NCI-H146 treated with DMSO at 0.1 percent for 48 hours (cell line): ENCODE results near the gene ZFAND3.

Source experiments
- DNase-seq: peaks from one replicate; lab custom pipeline; 2025; ENCODE audit not compliant: unreplicated experiment; lab: John Stamatoyannopoulos, UW

ZFAND3 gene

DNA sequence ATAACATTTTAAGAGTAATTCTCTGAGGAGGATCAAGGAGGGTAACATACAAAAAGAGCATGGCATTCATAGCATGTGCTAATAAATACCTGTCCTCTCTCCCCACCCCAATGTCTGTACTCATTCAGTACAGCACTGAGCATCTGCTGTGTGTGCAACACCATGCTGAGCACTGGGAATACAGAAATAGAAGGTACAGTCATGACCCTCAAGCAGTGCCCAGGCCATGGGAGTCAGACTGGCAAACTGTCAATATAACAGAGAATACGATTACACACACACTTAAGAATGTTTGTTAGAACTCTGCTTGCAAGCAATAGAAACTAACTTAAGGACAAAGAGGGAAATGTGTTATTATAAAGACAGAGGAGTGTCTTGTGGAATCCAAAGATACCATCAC, 24.7 kb upstream of the ZFAND3 start:
- no peak for DNase-seq

DNA sequence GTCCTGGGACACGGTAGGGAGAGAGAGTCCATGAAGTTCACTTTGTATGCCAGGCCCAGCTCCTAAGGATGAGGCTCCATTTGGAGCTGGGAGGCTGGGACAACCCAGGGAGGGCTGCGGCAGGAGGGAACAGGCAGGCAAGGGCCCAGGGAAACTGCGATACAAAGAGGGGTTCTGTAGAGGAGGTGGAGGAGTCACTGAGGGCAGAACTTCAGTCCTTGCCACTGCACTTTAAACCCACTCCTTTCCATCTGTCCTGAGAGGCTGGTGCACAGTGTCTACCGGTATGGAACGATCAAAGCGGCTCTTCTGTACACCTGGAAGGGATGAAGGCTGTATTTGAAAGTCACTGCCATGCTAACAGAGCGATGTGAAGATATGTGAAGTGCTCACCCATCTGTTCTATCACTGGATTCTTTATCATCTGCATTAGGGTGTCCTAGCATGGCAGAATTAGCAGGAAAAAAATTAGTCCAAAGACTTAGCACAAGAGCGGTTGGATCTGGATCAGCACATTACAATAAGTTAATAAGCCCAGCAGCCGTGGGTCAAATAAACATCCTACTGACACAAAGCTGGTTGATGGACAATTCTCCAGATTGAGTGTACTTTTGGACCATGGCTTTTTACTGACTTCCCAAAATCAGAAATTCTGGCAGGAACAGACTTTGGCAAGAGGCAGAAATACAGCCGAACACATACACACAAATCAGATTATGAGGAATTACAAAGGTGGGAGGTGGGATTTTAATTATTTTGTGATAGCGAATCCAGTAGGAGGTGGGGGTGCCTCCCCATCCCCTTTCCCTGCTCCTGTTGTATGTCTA, 20.9 kb upstream of the ZFAND3 start:
- DNase-seq: no peak

DNA sequence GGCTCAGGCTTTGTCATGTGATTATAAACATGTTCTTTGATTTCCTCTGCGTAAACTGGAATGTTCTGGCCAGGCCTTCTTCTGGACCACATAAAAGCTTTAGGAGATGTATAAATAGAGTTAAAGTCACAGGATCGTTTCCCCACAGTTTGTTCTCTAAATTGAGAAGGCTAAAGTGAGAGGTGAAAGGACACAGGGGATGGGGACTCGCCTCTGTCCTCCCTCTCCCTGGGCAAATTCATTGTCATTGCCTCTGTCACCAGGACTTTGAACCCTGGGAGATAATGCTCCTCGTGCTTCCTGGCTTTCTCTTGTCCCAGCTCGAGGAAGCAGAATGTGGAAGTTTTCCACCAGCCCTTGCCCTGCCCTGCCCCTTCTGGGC, 20.3 kb upstream of the ZFAND3 start:
- DNase-seq: no peak

DNA sequence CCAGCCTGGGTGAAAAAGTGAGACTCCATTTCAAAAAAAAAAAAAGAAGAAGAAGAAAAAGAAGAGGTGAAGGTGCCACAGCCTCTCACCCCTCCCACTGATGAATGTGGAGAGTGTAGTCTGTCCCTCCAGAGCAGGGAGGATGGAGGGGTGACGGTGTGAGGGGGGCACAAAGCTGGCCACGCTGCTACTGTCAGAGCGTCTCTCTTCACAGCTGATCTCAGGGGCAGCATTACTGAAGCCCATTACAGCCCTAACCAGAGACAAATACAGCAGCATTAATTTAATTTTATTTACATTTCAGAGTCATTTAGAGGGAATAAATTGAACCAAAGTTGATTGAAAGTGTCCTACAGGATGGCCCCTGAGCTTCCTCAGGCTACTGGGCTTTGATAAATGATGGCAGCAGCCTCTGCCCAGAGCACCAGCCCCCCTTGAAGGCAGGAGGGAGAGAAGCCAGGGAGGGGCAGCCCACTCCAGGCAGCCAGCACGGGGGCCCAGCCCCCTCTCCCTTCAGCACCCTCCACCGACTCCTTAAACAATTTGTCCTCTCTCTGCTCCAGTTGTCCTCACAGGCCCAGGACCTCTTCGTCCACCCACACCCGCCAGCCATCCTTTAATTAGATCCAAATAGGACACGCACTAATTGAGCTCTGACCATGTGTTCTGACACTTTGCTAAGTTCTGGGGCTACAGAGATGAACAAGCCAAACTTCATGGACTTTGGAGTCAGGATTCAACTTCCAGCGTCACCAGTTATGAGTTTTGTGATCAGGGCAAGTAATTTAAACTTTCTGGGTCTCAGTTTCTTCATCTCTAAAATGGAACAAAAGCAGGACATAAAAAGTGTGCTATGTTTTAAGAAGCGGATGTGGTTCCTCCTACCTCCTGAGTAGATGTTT, 18.6 kb upstream of the ZFAND3 start:
- no peak for DNase-seq

DNA sequence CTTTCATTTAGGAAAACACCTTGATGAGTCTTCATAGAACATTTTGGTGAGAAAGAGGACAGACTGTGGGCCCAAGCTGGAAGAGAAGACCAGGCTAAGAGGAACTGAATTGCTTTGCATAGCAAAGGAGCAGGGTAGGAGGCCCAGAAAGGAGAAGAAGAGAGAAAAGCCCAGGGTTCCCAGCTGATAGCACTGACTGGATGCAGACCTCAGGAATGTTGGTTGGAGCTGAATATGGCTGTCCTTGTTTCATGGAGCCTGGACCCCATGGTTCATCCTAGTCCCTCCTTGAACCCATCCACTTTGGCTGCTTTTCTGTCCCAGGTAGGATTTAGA, 18.0 kb upstream of the ZFAND3 start:
- no peak for DNase-seq

DNA sequence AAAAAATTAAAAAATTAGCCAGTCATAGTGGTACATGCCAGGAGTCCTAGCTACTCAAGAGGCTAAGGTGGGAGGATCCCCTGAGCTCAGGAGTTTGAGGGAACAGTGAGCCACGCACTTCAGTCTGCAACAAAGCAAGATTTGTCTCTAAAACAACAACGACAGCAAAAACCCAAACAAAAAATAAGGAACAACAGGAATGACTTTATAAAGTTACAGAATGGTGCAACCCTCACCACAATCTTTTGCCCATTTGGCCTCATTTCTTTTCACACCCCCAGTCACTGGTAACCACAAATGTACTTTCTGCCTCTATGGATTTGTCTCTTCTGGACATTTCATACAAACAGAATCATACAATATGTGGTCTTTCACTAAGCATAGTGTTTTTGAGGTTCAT, 16.7 kb upstream of the ZFAND3 start:
- no peak for DNase-seq

DNA sequence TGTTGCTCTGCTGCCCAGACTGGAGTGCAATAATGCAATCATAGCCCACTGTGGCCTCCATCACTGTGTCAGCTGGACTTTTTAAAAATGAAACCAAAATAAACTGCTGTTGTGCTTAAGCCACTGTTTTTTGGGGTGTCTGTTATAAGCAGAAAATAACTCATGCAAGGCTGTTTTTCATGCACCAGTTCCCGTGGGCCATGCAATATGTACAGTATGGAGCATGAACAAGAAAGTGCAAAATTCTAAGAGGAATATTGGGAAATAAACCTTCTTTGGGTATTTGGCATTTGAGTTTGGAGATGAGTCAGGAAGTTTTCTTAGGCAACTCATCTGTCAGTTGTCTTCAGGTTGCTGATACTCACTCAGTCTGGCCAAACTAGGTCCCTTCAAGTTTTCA, 14.9 kb upstream of the ZFAND3 start:
- DNase-seq: no peak

DNA sequence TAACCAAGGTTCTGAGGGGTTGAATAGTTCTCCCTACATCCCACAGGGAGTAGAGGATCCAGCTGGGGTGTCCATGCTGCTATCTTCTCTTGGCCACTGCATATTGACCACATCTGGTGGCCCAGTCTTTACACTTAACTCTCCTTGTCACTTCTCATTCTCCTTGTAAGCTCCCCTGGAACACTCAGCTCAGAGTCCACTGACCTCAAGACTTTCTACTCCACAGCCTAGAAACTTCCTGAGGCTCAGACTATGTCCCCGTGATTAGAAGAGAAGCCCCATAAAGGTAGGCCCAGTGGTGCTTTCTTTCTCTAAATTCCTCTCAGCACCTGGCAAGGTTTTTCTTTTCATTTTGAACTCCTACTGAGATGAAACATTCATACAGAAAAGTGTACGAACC, 13.3 kb upstream of the ZFAND3 start:
- DNase-seq: no peak

DNA sequence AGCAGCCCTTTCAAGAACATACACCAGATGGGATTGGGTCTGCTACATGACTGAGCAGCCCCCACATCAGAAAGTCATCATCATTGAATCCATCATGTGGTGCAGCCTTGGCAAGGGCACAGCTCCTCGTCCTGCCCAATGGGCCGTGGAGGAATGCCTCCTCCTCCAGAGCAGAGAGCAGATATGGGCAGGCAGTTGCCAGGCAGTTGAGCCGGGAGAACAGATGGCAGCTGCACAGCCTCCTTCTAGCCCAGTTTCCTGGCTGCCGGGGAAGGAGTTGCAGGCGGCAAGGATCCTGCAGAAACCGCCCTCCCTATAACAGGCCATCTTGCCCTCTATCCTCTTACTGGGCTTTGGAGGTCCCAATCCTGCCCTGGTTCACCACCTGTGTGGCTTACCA, 11.9 kb upstream of the ZFAND3 start:
- DNase-seq: no peak

DNA sequence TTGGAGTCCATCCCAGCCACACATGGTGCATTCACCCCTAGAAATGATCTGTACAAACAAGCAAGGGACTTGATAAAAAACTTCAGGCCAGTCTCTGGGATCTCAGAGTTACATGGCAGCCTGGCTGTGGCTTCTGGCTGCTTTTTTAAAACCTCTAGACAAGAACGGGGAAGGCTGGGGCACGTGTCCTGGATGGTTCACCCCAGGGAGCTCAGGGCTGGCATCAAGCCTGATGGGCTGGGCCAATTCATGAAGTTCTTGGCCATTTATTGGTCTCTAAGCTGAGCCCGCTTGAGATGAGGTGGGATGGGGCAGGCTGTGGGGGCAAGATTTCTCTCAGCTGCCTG, 10.4 kb upstream of the ZFAND3 start:
- no peak for DNase-seq

DNA sequence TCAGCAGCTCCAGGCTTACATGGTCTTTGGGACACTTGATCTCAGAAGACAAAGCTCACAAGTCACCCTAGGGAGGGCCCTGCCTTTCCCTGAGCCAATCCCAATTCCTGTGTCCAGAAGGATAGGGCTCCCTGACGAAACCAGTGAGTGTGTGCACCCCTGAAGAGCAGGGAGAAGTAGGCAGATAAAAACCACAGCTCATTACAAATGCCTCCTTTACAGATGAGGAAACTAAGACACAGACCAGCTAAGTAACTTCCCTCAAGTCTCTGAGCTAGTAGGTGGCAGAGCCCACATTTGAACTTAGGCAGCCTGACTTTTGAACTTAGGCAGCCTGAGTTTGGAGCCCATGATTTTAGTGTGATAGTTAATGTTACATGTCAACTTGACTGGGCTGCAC, 6.7 kb upstream of the ZFAND3 start:
- DNase-seq: no peak

DNA sequence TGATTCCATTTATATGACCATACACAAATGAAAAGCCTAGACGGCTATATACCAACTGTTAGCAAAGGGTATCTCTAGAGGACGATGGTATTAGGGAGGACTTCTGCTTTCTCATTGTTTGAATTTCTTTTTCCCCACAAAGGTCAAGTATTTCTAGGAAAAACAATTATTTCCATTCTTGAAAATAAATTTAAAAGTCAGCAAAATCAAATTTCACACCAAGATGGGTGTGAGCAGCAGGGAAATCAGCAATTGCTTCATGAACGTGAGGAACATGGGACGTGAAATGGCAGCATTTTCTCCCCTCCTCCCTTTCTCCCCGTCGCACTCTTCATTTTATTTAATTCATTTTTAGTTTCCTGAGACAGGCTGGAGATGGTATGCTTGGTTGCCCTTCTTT, 5.2 kb upstream of the ZFAND3 start:
- DNase-seq: no peak

DNA sequence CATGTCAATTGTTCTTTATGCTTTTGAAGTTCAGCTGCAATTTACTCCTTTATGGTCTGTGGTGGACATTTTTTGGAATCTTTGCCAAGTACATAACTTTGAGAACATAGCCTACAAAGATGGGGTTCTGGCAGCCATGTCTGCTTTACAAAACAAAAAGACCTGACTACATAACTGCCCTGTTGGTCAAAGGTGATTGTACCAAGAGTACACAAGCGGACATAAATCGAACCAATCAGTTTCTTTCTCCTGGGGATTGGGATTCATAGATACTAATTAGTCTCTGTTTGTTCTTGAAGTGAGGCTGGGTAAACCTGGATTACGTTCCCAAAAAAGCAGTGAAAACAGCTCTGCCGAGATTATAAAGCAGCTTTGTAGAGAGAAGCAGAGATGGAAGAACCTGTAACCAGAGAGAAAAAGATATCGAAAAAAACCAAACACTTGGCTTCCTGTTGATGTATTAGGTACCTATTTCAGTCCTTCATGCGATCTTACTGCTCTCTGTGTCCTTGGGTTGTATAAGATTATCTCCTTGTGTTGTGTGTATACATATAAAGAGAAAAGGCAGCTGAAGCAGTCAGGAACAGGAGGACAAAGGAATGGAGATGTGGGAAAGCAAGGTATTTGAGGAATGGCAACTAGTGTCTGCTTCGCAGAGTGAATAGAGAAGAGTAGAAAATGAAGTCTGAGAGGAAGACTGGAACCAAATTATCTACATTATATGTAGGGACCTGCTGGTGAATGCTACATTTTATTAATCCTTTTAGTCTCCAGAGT, 2.7 kb upstream of the ZFAND3 start:
- DNase-seq: no peak

DNA sequence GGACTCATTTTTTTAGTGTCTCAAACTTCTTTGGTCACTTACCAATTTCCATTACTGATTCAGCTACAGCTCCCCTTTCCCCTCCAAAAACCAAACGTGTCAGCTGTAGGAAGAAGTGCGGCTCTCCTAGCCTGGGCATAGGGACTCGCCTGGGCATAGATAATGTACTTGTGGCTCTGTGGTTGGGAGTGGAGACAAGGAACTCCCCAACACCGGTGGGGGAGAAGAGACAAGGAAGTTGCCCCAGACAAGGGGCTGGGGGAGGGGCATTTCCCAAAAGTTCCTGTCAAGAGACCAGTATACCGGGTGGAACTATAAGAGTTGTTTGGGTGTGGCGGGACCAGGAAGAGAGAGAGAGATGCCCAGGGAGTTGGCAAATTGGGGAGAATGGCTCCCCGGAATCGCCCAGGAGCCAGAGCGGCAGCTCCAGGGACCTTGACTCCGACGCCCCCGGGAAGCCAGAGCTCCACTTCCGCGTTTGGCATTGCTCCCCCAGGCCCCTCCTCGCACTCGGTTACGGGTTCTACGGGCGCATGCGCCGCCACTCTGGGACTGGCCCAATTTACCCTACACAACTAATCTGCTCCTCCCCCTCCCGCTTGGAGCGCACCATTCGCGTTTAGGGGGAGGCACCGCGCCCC, 871 bp upstream of the ZFAND3 start:
- peak; percentile 98 for DNase-seq

DNA sequence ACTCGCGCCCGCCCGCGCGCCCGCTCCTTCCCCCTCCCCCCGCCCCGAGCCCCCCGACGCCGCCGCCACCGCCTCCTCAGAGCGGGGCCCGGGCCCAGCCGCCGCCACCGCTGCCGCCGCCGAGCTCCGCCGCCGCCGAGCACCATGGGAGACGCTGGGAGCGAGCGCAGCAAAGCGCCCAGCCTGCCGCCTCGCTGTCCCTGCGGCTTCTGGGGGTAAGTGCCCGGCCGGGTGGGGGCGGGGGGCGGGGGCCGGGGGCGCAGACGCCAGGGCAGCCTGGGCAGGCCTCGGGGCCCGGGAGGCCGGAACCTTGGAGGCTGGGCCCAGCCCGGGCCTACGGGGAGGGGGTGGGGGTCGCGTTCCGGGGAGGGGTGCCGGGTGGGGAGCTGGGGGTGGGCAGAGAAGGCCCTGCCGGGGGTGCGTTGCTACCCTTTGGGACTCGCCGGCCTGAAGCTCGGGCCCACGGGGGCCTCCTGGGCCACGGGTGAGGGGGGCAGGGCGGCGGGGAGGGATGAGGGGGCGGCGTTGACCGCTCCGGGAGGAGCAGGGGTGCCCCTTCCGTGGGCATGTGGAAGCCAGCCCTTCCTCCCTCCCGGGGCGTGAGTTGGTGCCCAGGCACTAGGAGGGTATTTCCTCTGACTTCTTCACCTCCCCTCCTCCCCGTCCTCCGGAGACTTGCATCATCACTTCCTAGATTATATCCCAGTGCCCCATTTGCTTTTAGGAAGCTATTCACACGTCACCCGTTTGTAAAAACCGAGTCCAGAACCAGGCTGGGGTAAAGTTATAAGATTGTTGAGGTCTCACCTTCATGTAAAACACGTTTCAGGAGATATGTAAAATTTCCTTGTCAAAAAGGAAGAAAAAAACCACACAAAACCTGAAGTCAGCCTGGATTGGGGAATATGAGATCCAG, 533 bp downstream of the ZFAND3 start:
- DNase-seq: peak; percentile 13

DNA sequence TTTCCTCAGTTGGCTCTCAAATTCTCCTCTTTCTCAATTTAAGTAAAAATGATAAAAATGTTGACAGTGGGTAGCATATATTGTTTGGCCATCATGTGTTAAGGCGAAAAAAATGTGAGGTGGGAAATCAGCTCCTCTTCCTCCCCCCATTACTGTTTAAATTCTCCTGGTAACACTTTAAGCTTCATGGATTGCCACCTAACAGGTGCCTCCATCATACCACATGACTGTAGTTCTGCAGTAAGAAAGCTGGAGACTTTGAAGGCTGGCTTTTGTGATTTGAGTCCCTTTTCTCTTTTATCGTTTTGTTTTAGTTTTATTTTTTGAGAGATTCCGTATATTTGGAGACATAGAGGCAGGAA, 1.2 kb downstream of the ZFAND3 start:
- no peak for DNase-seq

DNA sequence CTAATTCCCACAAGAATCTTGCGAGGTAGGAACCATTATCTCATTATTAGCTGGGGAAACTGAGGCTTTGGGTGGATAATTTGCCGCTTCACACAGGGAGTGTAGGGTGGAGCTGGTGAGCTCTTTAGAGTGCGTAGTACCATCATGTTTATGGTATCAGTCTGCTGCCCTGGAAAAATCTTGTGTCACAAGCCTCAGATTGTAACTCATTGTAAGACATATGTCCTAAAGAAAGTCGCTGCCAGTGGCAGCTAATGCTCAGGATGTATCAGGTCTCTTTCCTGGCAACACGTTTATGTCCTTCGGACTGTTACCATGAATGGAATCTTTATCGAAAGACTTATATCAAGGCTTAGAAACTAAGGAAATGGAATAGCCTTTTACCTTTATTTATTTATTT, 1.9 kb downstream of the ZFAND3 start:
- no peak for DNase-seq

DNA sequence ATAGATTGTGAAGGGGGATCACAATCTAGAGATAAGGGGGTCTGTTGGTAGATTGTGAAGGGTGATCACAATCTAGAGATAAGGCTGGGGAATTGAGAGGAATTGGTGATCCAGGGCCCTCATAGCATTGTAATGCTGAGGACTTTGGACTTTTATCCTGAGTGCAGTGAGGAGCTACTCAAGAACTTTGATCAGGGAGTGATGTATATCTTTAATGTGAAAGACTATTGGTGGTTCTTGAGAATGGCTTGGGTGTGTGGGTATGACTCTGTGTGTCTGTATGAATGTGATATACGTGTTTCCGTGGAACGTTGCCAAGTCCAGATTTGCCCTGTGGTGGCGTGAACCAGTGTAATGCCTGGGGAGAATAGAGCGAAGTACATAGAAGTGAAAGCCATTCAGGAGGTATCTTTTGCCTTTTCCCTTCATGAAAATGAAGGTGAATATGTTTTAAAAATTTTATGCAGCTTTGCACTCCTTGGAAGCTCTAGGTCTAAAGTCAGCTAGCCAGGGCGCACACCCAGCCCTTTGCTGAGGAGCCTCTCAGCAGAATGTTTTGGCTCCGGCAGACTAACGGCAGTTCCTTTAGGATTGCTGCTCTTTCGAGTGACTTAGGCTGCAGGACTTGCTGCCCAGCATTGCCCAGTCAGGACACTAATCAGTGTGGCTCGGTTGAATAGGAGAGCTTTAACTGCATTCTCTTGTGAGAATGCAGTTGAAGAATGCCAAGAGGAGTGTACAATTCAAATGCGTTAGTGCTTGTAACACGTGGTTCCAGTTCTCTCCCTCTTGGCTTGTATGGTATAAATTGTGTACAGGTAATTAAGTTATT, 3.5 kb downstream of the ZFAND3 start:
- no peak for DNase-seq

DNA sequence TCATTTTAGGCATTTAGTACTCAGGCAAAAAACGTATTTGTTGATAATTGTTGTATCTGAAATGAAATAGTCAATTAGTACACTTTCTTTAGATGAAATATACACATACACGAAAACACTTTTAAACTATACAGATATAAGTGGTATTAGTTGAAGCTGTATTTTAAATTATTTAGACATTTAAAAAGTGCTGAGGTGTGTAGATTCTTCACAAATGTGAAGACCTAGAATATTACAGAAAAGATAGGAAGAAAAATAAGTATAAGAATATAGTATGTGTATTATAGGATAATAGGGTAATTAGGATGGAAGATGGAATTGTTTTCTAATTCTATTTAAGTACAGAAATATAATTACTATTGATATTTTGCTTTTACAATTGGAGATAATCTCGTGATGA, 4.6 kb downstream of the ZFAND3 start:
- DNase-seq: no peak

DNA sequence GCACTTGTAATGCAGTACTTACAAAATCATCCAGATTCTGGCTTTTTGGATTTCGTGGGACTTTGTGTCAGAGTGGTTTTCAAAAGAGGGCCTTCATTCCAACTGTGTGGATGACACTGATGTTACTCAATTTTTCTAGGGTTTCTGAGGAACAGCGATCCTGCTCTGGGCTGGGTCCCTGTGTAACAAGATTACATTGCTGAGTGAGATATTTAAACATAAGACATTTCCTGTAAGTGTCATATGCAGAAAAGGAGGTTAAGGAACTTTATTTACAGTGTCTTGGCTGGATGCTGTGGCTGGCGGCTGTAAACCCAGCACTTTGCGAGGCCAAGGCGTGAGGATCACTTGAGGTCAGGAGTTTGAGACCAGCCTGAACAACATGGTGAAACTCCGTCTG, 6.7 kb downstream of the ZFAND3 start:
- no peak for DNase-seq
